ENCODE data around the gene FBXO41. TPM values are rescaled to one million over a fixed set of nuclear protein-coding genes. Genes with fewer than 3 reads are reported as not detected.

FBXO41 gene
- total RNA-seq, 2 donors from 2014 or later, result 2.4 to 2.5 TPM

DNA sequence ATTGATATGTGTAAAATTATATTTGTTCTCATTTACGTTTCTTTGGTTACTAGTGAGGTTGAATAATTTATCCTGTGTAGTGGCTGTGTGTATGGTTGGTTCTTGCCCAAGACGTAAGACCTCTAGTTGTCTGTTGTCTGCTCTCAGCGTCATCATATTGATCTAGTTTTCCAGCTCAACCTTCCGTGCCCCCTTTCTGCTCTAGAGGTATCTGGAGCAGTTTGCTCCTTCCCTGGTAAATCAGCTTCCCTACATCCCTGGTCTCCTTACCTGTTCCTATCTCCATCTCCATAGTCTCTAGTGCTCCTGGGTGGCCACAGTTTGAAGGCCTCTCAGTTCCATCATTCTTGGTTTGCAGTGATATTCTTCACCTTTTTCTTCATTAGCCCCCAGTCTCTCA is 69.0 kb downstream of the FBXO41 start:
- intact Hi-C loops (cut with DNase I), result no loop called here
- H3K9ac ChIP-seq (ENCODE audit: low read depth in 2 of 2, low read length in 2 of 2), result peak overlapping the region in 1 of 2 donors; percentile 59

DNA sequence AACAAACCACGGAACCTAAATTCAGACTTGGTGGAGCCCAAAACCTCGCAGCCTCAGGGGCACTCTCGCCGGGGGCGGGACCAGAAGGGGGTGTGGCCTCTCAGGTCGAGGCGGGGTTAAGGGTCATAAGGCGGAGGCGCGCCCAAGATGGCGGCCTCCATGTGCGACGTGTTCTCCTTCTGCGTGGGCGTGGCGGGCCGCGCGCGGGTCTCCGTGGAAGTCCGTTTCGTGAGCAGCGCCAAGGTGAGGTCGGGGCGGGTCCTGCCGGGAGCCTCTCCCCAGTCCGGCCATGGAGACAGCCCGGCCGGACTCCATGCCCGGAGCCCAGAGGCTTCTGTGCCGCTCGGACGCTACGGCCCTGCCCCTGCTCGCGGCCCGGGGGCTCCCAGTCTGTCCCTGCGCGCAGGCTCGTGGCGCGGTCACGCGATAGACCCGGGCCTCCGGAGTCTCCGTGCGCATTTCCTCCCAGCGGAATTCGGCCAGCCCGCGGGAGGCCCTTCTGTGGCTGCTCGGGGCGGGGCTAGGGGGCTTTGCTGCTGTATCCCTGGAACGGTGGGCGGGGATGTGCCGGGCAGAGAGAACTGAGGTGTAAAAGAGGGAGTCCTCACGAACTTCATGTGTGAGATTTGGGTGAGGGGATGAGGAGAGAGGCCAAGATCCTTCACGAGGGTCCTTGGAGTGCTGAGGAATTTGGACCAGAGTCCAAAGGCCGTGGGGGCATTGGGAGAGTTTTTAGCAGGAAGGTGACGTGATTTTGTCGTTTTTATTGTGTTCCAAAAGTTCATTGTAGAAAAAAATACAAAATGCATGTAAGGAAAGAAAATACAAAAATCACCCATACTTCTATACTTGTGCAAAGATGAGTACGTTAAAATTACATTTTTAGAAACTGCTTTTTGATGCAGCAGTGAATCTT is 69.9 kb downstream of the FBXO41 start, which contains the start of gene SMYD5:
Gene SMYD5, plus strand, starts transcription at position 126 of the 916 bp plus-strand sequence. Its CDS starts 22 bp downstream, at position 148.
- Histone ChIP-seq H3K4me3 (peak within 1 kb of the TSS; percentile 90), H3K9me3 (no peaks in the 10 kb centered on the region), H3K36me3 (no peaks in the 10 kb centered on the region), H3K9ac (ENCODE audit: low read depth in 2 of 2, low read length in 2 of 2) (peak within 1 kb of the TSS; percentile 58 to 59), H3K27me3 (no peaks in the 10 kb centered on the region), H3K27ac (peak within 1 kb of the TSS; percentile 29), H3K4me1 (no peaks in the 10 kb centered on the region)
- intact Hi-C loops (cut with DNase I), result no loop called here
- peak; percentile 93 for DNase-seq
- TF ChIP-seq, protein P1, sequence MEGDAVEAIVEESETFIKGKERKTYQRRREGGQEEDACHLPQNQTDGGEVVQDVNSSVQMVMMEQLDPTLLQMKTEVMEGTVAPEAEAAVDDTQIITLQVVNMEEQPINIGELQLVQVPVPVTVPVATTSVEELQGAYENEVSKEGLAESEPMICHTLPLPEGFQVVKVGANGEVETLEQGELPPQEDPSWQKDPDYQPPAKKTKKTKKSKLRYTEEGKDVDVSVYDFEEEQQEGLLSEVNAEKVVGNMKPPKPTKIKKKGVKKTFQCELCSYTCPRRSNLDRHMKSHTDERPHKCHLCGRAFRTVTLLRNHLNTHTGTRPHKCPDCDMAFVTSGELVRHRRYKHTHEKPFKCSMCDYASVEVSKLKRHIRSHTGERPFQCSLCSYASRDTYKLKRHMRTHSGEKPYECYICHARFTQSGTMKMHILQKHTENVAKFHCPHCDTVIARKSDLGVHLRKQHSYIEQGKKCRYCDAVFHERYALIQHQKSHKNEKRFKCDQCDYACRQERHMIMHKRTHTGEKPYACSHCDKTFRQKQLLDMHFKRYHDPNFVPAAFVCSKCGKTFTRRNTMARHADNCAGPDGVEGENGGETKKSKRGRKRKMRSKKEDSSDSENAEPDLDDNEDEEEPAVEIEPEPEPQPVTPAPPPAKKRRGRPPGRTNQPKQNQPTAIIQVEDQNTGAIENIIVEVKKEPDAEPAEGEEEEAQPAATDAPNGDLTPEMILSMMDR (IDR thresholded peaks at IDR 0.05), result no peak

More for the DNA sequence above, 69.0 kb downstream of the FBXO41 start:
- no peaks in the 10 kb centered on the region for H3K36me3 ChIP-seq
- no peaks in the 10 kb centered on the region for H3K9me3 ChIP-seq
- H3K4me3 ChIP-seq, result no peak overlapping the region
- H3K27ac ChIP-seq, result no peak overlapping the region
- no peaks in the 10 kb centered on the region for H3K27me3 ChIP-seq
- DNase-seq, result no peak
- no peaks in the 10 kb centered on the region for H3K4me1 ChIP-seq
- TF ChIP-seq, protein P1 (IDR thresholded peaks at IDR 0.05), result no peak

DNA sequence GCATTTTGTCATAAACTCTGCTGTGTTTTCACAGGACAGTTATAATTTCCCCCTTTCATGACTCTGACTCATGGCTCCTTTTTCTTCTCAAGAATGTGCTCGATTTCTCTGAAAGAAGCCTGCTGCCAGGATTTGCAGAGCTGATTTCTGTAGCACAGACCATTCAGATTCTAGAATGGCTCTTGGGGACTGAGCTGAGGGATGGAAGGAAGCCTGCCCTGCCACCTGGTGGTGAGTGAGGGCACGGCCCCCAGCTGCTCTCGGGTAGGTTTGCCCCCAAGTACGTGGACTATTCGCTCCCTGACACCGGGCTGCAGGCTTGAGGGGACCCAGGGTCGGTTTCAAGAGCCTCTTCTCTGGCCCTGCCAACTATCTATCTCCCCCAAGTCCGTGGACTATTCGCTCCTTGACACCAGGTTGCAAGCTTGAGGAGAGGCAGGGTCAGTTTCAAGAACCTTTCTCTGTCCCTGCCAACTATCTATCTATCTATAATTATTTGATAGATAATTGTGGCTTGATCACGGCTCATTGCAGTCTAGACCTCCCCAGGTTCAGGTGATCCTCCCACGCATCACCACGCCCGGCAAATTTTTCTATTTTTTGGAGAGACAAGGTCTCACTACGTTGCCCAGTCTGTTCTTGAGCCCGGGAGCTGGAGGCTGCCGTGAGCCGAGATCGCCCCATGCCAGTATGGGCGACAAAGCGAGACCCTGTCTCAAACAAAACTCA is 71.7 kb downstream of the FBXO41 start:
- Histone ChIP-seq H3K9me3 (no peaks in the 10 kb centered on the region), H3K36me3 (no peaks in the 10 kb centered on the region), H3K4me3 (no peak overlapping the region), H3K27me3 (no peaks in the 10 kb centered on the region), H3K27ac (no peak overlapping the region), H3K4me1 (no peaks in the 10 kb centered on the region), H3K9ac (ENCODE audit: low read depth in 2 of 2, low read length in 2 of 2) (peak overlapping the region in 1 of 2 donors; percentile 28)
- DNase-seq, result peak; percentile 69
- TF ChIP-seq, protein P1 (IDR thresholded peaks at IDR 0.05), result peak; percentile 94
- intact Hi-C loops (cut with DNase I), result no loop called here

DNA sequence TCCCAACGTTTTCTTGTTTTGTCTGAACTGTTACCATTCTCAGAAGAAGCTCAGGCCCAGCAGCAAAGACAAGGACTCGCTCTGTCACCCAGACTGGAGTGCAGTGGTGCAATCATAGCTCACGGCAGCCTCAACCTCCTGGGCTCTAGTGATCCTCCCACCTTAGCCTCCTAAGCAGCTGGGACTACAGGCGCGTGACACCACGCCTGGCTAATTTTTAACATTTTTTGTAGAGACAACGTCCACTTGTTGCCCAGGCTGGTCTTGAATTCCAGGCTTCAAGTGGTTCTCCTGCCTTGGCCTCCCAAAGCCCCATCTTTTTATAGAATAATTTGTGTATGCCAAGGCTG is 72.2 kb downstream of the FBXO41 start:
- Histone ChIP-seq H3K9me3 (no peaks in the 10 kb centered on the region), H3K4me1 (no peaks in the 10 kb centered on the region), H3K36me3 (no peaks in the 10 kb centered on the region), H3K4me3 (no peak overlapping the region), H3K9ac (ENCODE audit: low read depth in 2 of 2, low read length in 2 of 2) (no peak overlapping the region), H3K27ac (no peak overlapping the region), H3K27me3 (no peaks in the 10 kb centered on the region)
- TF ChIP-seq, protein P1 (IDR thresholded peaks at IDR 0.05), result no peak
- DNase-seq, result no peak
- intact Hi-C loops (cut with DNase I), result no loop called here

DNA sequence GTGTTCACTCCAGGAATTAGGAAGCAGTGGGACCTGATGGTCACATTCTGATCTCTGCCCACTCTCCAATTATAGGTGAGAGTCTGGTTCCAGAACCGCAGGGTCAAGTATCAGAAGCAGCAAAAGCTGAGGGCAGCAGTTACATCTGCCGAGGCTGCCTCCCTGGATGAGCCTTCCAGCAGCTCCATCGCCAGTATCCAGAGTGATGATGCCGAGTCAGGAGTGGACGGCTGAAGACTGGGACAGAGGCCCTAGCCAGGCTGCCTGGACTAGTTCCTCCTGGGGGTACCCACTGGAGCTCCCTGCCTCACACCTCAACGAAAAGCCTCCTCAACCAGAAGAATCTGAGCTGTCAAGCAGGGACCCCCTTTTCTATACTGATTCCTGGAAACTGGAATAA is 73.6 kb downstream of the FBXO41 start:
- DNase-seq, result no peak
- TF ChIP-seq, protein P1 (IDR thresholded peaks at IDR 0.05), result no peak
- no peak overlapping the region for H3K9ac ChIP-seq (ENCODE audit: low read depth in 2 of 2, low read length in 2 of 2)
- H3K9me3 ChIP-seq, result no peaks in the 10 kb centered on the region
- no peak overlapping the region for H3K27ac ChIP-seq
- H3K4me3 ChIP-seq, result no peak overlapping the region
- no peaks in the 10 kb centered on the region for H3K27me3 ChIP-seq
- intact Hi-C loops (cut with DNase I), result no loop called here
- H3K4me1 ChIP-seq, result no peaks in the 10 kb centered on the region
- no peaks in the 10 kb centered on the region for H3K36me3 ChIP-seq
